Gastrocnemius medialis (tissue), 4 donors: Measurements from ENCODE around the gene SHC3.

Experiments used
- CTCF ChIP-seq, 5 experiments: fragments of 450-650 bp in 3 of 5; fragments of 200-600 bp in 2 of 5; sonication (generic) in 2 of 5; IDR thresholded peaks in 4 of 5; conservative IDR thresholded peaks in 1 of 5; 1 replicate in 4 of 5; 2 replicates in 1 of 5; pipeline ENCODE4 v1.5.1; 2016 to 2019; ENCODE audit warnings: antibody characterized with exemption in 5 of 5, mild to moderate bottlenecking in 3 of 5, moderate library complexity in 3 of 5
- POLR2A ChIP-seq, 2 donors: fragments of 450-650 bp; IDR thresholded peaks; one replicate each; pipeline ENCODE4 v1.6.1; 2017; ENCODE audit warnings: antibody characterized with exemption in 2 of 2, mild to moderate bottlenecking in 2 of 2, moderate library complexity in 2 of 2

DNA sequence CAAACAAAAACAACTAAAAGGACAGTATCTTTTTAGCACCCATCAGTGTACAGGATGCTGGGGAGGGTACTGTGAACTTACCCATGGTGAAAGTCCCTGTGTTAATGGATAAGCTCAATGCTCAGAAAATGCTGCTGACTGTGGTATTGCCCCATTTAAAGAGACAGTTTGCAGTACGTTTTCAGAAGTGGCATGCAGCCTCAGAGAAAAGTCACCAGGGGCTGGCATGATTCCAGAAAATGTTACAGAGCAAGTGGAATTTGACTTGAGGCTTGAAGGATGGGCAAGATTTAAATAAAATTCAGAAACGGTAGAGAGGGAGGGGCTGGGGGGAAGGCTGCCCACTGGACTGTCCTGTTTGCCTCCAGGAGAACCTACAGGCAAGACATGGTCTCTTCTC lies 180.1 kb downstream of the SHC3 start:
- TF ChIP-seq CTCF (IDR thresholded peaks at IDR 0.05 in 4 of 5, conservative IDR thresholded peaks at IDR 0.05 in 1 of 5) (no peak), POLR2A (IDR thresholded peaks at IDR 0.05) (no peak)
